AG04450 (cell line): ENCODE measurements around the gene MOCS1. TPM values are rescaled to one million over a fixed set of nuclear protein-coding genes. Genes with fewer than 3 reads are reported as not detected.

Experiments used
- CTCF ChIA-PET: fragments of 300-600, 350-600 bp; formaldehyde crosslinking; extraction: SDS; loops from one replicate; lab custom pipeline; 2022; ENCODE audit warnings: antibody characterized with exemption, inconsistent platforms; lab: Charles Lee
- POLR2A ChIA-PET: fragments of 350-600 bp; formaldehyde crosslinking; extraction: SDS; loops from one replicate; lab custom pipeline; 2021; ENCODE audit warnings: antibody characterized with exemption, inconsistent platforms; lab: Yijun Ruan, JAX
- DNase-seq: peaks from one replicate; pipeline ENCODE4 v3.0.0-alpha.2; 2011; ENCODE audit warnings: low read depth, low spot score
- H3K27ac ChIP-seq: one replicate; pipeline ENCODE4 v1.5.1; 2012; ENCODE audit warnings: low read depth, low read length, control low read depth
- H3K27me3 ChIP-seq: one replicate; pipeline ENCODE4 v1.6.0; 2012; ENCODE audit warnings: low read length; ENCODE audit not compliant: control insufficient read depth, insufficient read depth
- H3K4me3 ChIP-seq: 2 replicates; pipeline ENCODE4 v1.5.1; 2011; ENCODE audit warnings: mild to moderate bottlenecking, low read depth, low read length, control low read depth
- H3K9me3 ChIP-seq: 2 replicates; pipeline ENCODE4 v1.5.1; 2012; ENCODE audit warnings: low read length; ENCODE audit not compliant: control insufficient read depth, insufficient read depth
- CTCF ChIP-seq: IDR thresholded peaks from 2 replicates; pipeline ENCODE4 v1.5.1; 2011; ENCODE audit warnings: low read depth, low read length, control low read depth, inconsistent platforms
- polyA plus RNA-seq: library from polyadenylated mRNA; depleted of rRNA; stranded (reverse); fragments of >200 nt; gene quantifications from 2 replicates; pipeline ENCODE4 v1.2.3, GENCODE V29; 2011

MOCS1 gene
- polyA plus RNA-seq, 1 experiment: 6.1 TPM

DNA sequence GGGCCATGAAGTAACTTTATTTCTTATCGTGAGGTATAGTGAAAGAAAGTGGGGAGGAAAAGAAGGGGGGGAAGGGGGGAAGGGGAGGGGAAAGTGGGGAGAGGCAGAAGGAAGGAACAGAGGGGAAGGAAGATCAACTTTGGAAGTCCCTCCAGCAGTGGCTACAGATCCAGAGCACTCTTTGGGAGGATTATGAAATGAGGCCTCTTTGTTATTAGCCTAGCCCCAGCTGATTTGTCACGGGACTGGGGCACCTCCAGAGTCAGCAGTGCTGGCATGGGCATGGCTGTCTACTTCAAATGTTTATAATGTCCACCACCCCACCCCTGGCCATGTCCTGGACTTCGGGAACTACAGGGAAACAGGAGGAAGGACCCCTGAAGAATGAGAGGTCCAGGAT is 7.6 kb downstream of the MOCS1 start:
- CTCF ChIA-PET: no interaction called here
- no peak for DNase-seq

DNA sequence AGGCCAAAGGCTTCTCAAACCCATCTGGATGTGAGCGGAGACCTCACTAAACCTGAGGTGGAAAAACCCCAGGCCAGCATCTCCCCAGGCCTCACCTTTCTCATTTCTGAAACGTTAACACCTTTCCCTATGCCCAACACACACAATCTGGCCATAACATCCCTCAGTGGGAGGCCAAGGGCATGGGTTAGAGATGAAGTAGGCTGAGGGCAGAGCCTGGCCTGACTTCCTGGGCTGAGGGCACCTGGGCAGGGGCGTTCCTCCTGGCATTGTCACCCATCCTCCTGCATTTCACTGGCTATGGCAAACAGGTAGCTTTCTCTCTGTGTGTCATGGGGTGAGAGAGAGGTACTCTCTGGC is 8.4 kb downstream of the MOCS1 start:
- POLR2A ChIA-PET: no interaction called here
- Histone ChIP-seq H3K9me3 (no peaks in the 10 kb centered on the region; the same call in 1 of the 2 replicates), H3K4me3 (no peak overlapping the region), H3K27ac (no peak overlapping the region), H3K27me3 (no peaks in the 10 kb centered on the region)
- TF ChIP-seq CTCF: no peak
- CTCF ChIA-PET: no interaction called here
- DNase-seq: no peak

More for the DNA sequence above, 7.6 kb downstream of the MOCS1 start:
- Histone ChIP-seq H3K27me3 (no peaks in the 10 kb centered on the region), H3K27ac (no peak overlapping the region), H3K9me3 (no peaks in the 10 kb centered on the region; the same call in 1 of the 2 replicates), H3K4me3 (no peak overlapping the region)
- no peak for TF ChIP-seq CTCF
- POLR2A ChIA-PET: no interaction called here

DNA sequence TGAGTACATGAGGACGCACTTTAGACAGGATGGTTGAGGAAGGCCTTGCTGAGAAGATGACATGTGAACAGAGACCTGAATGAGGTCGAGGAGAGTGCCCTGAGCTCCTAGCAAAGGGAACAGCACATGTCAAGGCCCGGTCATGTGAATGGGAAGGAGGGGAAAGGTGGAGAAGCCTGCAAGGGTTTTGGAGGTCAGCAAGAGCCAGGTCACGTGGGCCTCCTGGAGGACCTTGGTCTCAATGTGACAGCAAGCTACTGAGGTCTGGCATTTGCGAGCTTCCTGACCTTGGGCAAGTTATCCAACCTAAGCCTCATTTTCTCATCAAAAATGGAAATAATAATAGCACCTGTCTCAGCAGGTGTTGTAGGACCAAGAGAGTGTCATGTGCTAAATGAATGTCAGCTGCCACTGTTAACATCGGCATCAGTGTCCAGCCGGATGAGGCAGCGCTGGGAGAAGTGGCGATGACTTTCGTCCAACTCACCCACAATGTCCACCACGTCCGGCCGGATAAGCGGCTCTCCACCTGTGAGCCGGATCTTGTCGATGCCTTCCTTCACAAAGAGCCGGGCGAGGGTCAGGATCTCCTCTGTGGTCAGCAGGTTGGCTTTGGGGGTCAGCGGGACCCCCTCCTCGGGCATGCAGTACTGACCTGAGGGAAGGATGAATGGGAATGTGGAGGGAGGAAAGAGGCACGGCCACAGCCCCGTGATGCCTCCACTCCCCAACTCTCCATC is 8.9 kb downstream of the MOCS1 start:
- no peak overlapping the region for H3K4me3 ChIP-seq
- POLR2A ChIA-PET: no interaction called here
- no peak overlapping the region for H3K27ac ChIP-seq
- H3K9me3 ChIP-seq: no peaks in the 10 kb centered on the region; the same call in 1 of the 2 replicates
- no peaks in the 10 kb centered on the region for H3K27me3 ChIP-seq
- CTCF ChIA-PET: no interaction called here
- TF ChIP-seq CTCF: no peak
- no peak for DNase-seq

GRCh38 chr6:39924283-39924682 is 10.0 kb downstream of the MOCS1 start:
- no peaks in the 10 kb centered on the region; the same call in 1 of the 2 replicates for H3K9me3 ChIP-seq
- H3K4me3 ChIP-seq: no peak overlapping the region
- TF ChIP-seq CTCF: no peak
- H3K27ac ChIP-seq: no peak overlapping the region
- DNase-seq: no peak
- H3K27me3 ChIP-seq: no peaks in the 10 kb centered on the region
- ChIA-PET CTCF (no interaction called here), POLR2A (no interaction called here)

DNA sequence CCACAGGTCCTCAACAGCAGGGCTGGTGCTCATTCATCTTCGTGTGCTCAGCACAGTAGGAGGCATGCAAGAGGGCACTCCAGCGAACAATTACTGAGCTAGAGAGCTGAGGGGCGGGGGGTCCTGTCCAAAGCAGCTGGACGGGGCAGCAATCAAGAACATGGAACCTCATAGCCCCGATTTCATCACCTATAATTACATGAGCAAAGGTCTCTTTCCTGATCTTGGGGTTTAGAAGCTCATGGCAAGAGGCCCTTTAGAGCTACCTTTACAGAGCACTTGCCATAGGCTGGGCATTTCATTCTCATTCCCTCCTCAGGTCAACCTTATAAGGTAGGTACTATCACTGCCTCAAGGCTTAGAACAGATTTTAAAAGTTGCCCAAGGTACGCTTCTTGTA is 10.4 kb downstream of the MOCS1 start:
- TF ChIP-seq CTCF: no peak
- Histone ChIP-seq H3K27me3 (no peaks in the 10 kb centered on the region), H3K27ac (no peak overlapping the region), H3K9me3 (no peaks in the 10 kb centered on the region; the same call in 1 of the 2 replicates), H3K4me3 (no peak overlapping the region)
- ChIA-PET POLR2A (interaction anchor here (0.7 kb wide), 1 partner anchor 10 kb away, joined by 6 read pairs; the partner anchor contains the start of gene MOCS1), CTCF (interaction anchor here (0.6 to 1.0 kb wide), 2 partner anchors 31 to 60 kb away, joined by 3 to 4 read pairs; no protein-coding TSS in a partner anchor)
- no peak for DNase-seq
